Measurements from ENCODE around the gene C1QTNF8. TPM values are rescaled to one million over a fixed set of nuclear protein-coding genes. Genes with fewer than 3 reads are reported as not detected.

The C1QTNF8 gene
- total RNA-seq, 2 experiments from 2014 or later, result not detected

GRCh38 chr16:1076801-1077576, 19.1 kb downstream of the C1QTNF8 start:
- Mint-ChIP-seq H3K36me3 (no peaks in the 10 kb centered on the region), H3K9me3 (ENCODE audit: low read depth) (no peaks in the 10 kb centered on the region), H3K4me3 (no peak overlapping the region), H3K27me3 (peaks cover 4% of the 10 kb centered on the region), H3K4me1 (no peaks in the 10 kb centered on the region), H3K27ac (no peak overlapping the region)
- CTCF ChIA-PET, result no interaction called here
- no peak for DNase-seq
- no peak for ATAC-seq

- no peaks in the 10 kb centered on the region for H3K36me3 Mint-ChIP-seq
- CTCF ChIA-PET, result no interaction called here
These were observed 20.5 kb downstream of the C1QTNF8 start for GRCh38 chr16:1075546-1075945.

GRCh38 chr16:1074379-1074649, 21.7 kb downstream of the C1QTNF8 start:
- Mint-ChIP-seq H3K36me3 (no peaks in the 10 kb centered on the region), H3K27ac (no peak overlapping the region), H3K4me1 (no peaks in the 10 kb centered on the region), H3K4me3 (no peak overlapping the region), H3K27me3 (peaks cover 11% of the 10 kb centered on the region), H3K9me3 (ENCODE audit: low read depth) (no peaks in the 10 kb centered on the region)
- CTCF ChIA-PET, result no interaction called here
- no peak for DNase-seq
- ATAC-seq, result no peak

More at GRCh38 chr16:1075546-1075945, 20.5 kb downstream of the C1QTNF8 start:
- Mint-ChIP-seq H3K9me3 (ENCODE audit: low read depth) (no peaks in the 10 kb centered on the region), H3K27ac (no peak overlapping the region), H3K27me3 (peaks cover 8% of the 10 kb centered on the region), H3K4me3 (no peak overlapping the region), H3K4me1 (no peaks in the 10 kb centered on the region)
- ATAC-seq, result no peak
- DNase-seq, result no peak

- Mint-ChIP-seq H3K27ac (no peak overlapping the region), H3K4me3 (no peak overlapping the region), H3K27me3 (peaks cover 11% of the 10 kb centered on the region), H3K4me1 (no peaks in the 10 kb centered on the region), H3K9me3 (ENCODE audit: low read depth) (no peaks in the 10 kb centered on the region), H3K36me3 (no peaks in the 10 kb centered on the region)
- DNase-seq (no peak), ATAC-seq (no peak)
- CTCF ChIA-PET, result no interaction called here
These were observed 22.3 kb downstream of the C1QTNF8 start for GRCh38 chr16:1073566-1074378.

GRCh38 chr16:1073262-1073558, 22.8 kb downstream of the C1QTNF8 start:
- DNase-seq (no peak), ATAC-seq (no peak)
- no peak overlapping the region for H3K4me3 Mint-ChIP-seq
- no peaks in the 10 kb centered on the region for H3K9me3 Mint-ChIP-seq (ENCODE audit: low read depth)
- H3K27ac Mint-ChIP-seq, result no peak overlapping the region
- H3K36me3 Mint-ChIP-seq, result no peaks in the 10 kb centered on the region
- no peaks in the 10 kb centered on the region for H3K4me1 Mint-ChIP-seq
- peaks cover 11% of the 10 kb centered on the region for H3K27me3 Mint-ChIP-seq
- CTCF ChIA-PET, result no interaction called here

GRCh38 chr16:1072526-1073261, 23.4 kb downstream of the C1QTNF8 start, which contains the start of gene SSTR5:
Gene SSTR5, plus strand, starts transcription at chr16:1072747. Its CDS starts 6,122 bp downstream, at chr16:1078869.
- Mint-ChIP-seq H3K27me3 (peaks cover 13% of the 10 kb centered on the region), H3K9me3 (ENCODE audit: low read depth) (no peaks in the 10 kb centered on the region), H3K4me1 (peaks cover 1% of the 10 kb centered on the region), H3K36me3 (peaks cover 1% of the 10 kb centered on the region), H3K4me3 (no peak within 1 kb of the TSS), H3K27ac (no peak within 1 kb of the TSS)
- CTCF ChIA-PET, result no interaction called here
- ATAC-seq (no peak), DNase-seq (no peak)

GRCh38 chr16:1071561-1072225, 24.4 kb downstream of the C1QTNF8 start:
- ATAC-seq (no peak), DNase-seq (no peak)
- Mint-ChIP-seq H3K9me3 (ENCODE audit: low read depth) (no peaks in the 10 kb centered on the region), H3K27ac (no peak overlapping the region), H3K27me3 (peaks cover 22% of the 10 kb centered on the region), H3K4me1 (peaks cover 5% of the 10 kb centered on the region), H3K36me3 (peaks cover 4% of the 10 kb centered on the region), H3K4me3 (no peak overlapping the region)
- CTCF ChIA-PET, result interaction anchor here (0.8 kb wide), 1 partner anchor 32 kb away, joined by 3 read pairs; no protein-coding TSS in a partner anchor

GRCh38 chr16:1070864-1071408, 25.1 kb downstream of the C1QTNF8 start:
- peaks cover 5% of the 10 kb centered on the region for H3K4me1 Mint-ChIP-seq
- ATAC-seq, result no peak
- H3K4me3 Mint-ChIP-seq, result no peak overlapping the region
- peaks cover 23% of the 10 kb centered on the region for H3K27me3 Mint-ChIP-seq
- CTCF ChIA-PET, result interaction anchor here (0.8 kb wide), 1 partner anchor 32 kb away, joined by 3 read pairs; no protein-coding TSS in a partner anchor
- no peaks in the 10 kb centered on the region for H3K9me3 Mint-ChIP-seq (ENCODE audit: low read depth)
- H3K36me3 Mint-ChIP-seq, result peaks cover 4% of the 10 kb centered on the region
- DNase-seq, result no peak
- no peak overlapping the region for H3K27ac Mint-ChIP-seq

- H3K27ac Mint-ChIP-seq, result no peak overlapping the region
- DNase-seq (no peak), ATAC-seq (no peak)
- peaks cover 25% of the 10 kb centered on the region for H3K27me3 Mint-ChIP-seq
- H3K9me3 Mint-ChIP-seq (ENCODE audit: low read depth), result no peaks in the 10 kb centered on the region
- peaks cover 5% of the 10 kb centered on the region for H3K4me1 Mint-ChIP-seq
- H3K4me3 Mint-ChIP-seq, result no peak overlapping the region
- H3K36me3 Mint-ChIP-seq, result peaks cover 4% of the 10 kb centered on the region
- CTCF ChIA-PET, result interaction anchor here (1.0 kb wide), 1 partner anchor 12 kb away, joined by 4 read pairs; no protein-coding TSS in a partner anchor
These were observed 25.8 kb downstream of the C1QTNF8 start for GRCh38 chr16:1070084-1070863.

GRCh38 chr16:1069154-1069553, 26.9 kb downstream of the C1QTNF8 start:
- ATAC-seq (no peak), DNase-seq (no peak)
- H3K4me3 Mint-ChIP-seq, result no peak overlapping the region
- peaks cover 4% of the 10 kb centered on the region for H3K36me3 Mint-ChIP-seq
- peaks cover 5% of the 10 kb centered on the region for H3K4me1 Mint-ChIP-seq
- H3K27ac Mint-ChIP-seq, result no peak overlapping the region
- H3K9me3 Mint-ChIP-seq (ENCODE audit: low read depth), result no peaks in the 10 kb centered on the region
- CTCF ChIA-PET, result interaction anchor here (1.0 kb wide), 1 partner anchor 11 kb away, joined by 4 read pairs; no protein-coding TSS in a partner anchor
- H3K27me3 Mint-ChIP-seq, result peaks cover 31% of the 10 kb centered on the region

- Mint-ChIP-seq H3K4me1 (peaks cover 5% of the 10 kb centered on the region), H3K27me3 (peaks cover 31% of the 10 kb centered on the region), H3K9me3 (ENCODE audit: low read depth) (no peaks in the 10 kb centered on the region), H3K4me3 (no peak overlapping the region), H3K27ac (no peak overlapping the region), H3K36me3 (peaks cover 4% of the 10 kb centered on the region)
- DNase-seq (no peak), ATAC-seq (no peak)
- CTCF ChIA-PET, result no interaction called here
These were observed 27.6 kb downstream of the C1QTNF8 start for GRCh38 chr16:1068451-1068850.

- no peak for DNase-seq
- Mint-ChIP-seq H3K4me1 (peaks cover 5% of the 10 kb centered on the region), H3K4me3 (peak overlapping the region; percentile 56), H3K27ac (peak overlapping the region; percentile 88), H3K27me3 (peaks cover 31% of the 10 kb centered on the region), H3K36me3 (peaks cover 4% of the 10 kb centered on the region), H3K9me3 (ENCODE audit: low read depth) (no peaks in the 10 kb centered on the region)
- ATAC-seq, result no peak
- CTCF ChIA-PET, result no interaction called here
These were observed 28.4 kb downstream of the C1QTNF8 start for GRCh38 chr16:1067629-1068028.
